ENCODE data around the gene TBC1D22A.

Gene TBC1D22A

DNA sequence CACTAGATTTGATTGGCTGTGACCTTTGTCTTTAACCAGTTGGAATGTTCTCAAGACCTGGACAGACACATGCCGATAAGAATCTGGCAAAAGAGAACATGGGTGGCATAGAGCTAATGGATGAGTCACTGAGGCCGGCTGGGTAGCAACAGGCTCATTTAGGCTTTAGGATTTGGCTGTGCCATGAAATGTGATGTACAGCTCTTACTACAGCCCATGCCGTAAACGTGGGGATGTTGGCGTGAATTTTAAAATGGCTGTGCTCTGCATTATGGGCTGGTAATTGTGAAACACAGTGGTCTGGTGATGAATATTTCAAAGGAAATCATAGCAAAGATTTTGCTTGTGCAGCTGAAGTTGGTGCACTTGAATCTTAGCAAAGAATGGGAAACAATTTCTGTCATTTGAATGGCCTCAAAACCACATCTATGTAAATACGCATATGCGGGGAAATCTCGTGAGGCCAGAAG is 332.4 kb downstream of the TBC1D22A start:
- DNase-seq: no peak

DNA sequence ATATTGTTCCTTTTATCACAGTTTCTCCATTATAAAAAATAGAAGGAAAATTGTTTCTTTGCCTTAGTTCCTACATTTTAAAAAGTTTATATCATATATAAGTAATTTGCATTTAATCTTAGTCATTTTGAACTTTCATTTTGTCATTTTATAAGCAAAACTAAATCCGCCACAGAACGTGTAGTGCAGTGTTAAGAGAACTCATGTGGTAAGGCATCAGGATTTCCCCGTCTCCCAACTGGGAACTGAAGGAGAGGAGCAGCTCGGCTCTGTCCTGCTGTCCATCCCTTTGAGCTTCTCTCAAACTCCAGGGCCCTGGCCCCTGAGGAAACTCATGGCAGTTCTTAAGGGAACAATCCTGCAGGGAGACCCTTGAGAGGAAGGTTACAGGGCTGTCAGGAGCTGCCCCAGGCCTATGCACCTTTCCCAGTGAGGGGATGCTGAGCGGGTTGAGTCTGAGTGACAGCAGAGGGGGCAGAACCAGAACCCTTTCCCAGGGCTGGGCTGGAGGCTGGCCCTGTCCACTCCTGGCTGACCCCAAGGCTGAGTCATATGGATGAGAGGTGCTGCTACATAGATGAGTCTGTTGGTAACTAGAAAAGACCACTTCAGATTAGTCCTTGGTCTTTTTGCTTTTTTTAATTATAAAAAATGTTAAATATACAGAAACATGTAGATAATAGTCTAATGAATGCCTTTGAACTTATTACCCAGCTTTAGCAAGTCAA is 333.1 kb downstream of the TBC1D22A start:
- DNase-seq: no peak

DNA sequence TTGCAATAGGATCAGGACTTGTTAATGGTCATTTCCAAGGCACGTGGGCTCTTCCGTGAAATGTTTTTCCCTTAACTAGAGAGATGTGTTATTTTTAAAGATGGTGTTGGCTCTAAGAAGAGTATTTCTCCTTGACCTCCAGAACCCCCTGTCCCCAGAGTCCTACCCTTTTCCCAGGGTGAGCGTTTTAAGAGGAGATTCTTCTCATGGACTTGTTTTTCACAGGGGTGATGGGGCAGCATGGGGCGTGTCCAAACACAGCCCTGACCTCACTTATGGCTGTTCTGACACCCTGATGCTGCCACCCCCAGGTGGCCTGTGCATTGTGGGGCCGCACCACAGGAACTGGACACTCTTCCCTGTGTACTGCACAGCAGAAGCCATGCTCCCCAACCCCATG is 335.7 kb downstream of the TBC1D22A start:
- no peak for DNase-seq

DNA sequence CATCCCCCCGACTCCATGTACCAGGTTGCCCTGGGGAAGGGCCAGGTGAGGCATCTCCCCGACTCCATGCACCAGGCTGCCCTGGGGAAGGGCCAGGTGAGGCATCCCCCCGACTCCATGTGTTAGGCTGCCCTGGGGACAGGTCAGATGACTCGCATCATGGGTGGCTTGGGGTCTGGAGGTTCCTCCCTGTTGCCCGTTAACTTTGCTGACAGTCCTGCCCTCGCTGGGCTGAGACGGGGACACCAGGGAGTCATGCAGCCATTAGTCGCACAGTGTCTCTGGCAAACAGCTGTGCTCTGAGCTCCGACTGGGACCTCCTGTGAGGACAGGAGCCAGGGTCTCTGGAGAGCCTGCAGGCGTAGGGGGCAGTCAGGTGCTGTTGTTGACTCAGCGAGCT is 336.1 kb downstream of the TBC1D22A start:
- DNase-seq: no peak

DNA sequence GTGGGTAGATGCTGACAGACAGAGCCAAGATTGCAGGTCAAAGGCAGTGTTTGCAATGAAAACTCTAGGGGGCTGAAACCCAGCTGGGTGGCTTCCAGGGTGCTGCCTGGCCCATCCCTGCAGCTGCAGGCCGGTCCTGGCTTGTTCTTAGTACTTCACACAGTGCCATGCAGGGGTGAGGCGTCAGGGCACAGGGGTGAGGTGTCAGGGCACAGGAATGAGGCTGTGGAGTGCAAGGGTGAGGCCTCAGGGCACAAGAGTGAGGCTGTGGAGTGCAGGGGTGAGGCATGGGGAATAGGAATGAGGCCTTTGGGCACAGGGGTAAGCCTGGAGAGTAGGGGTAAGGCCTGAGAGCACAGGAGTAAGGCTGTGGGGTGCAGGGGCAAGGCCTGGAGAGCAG is 337.6 kb downstream of the TBC1D22A start:
- no peak for DNase-seq

DNA sequence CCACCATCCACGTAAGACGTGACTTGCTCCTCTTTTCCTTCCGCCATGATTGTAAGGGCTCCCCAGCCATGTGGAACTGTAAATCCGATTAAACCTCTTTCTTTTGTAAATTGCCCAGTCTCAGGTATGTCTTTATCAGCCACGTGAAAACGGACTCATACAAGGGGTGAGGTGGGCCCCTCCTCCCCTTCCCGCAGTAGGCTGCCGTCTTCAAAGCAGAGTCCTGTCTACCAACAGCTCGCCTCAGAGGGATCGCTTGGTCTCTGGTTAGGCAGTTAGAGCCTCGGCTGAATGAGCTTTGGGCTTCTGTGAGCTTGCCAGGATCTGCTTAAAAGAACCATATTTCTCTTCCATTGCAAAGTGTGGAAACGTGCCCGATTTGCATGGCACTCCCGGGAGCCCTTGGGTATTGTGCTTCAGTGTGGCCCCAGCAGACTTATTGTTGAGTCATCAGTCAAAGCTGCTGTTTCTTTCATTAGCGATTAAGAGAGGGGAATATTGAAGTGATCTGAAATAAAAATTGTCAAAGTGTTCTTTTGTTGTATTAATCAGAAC is 338.3 kb downstream of the TBC1D22A start:
- no peak for DNase-seq

DNA sequence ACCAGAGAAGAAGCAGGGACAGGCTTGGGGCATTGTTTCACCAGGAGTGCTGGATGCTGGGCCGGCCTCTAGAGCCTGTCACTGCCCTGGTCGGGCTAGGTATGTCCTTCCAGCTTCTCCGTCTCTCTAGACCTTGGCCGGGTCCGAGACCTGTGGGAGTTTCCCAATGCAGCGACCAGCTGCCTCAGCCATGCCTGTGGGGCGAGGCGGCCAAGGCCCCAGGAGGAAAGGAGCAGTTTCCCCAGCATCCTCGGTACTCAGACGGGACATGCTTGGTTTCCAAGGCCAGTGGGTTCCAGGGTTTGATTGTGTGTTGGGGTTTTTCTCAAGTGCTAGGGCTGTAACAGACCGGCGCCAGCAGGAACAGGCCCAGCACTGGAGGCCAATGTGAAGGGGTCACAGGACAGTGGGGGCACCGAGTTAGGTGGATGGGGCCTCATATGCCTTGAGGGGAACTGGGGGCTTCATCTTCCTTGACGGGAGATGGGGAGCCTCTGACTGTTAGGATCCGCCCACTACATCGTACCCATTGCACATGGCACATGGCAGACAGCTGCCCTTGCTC is 339.0 kb downstream of the TBC1D22A start:
- DNase-seq: no peak

DNA sequence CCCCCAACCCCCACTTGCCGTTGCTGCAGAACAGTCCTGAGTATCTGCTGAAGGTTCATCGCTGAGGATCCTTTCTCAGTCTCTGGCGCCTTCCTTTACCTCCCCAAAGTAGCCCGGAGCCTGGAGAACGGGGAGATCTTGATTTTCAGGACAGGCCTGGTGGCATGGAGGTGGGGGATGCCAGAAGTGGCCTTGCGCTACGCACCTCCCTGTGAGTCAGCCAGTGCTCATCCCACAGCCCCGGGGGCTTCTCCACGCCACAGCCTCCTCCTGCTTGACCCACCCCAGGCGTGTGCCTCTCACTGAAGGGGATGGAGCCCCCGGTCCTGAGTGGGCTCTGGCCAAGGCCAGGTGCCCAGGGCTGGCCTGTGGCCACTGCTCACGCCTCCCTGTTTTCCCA is 339.6 kb downstream of the TBC1D22A start:
- no peak for DNase-seq

DNA sequence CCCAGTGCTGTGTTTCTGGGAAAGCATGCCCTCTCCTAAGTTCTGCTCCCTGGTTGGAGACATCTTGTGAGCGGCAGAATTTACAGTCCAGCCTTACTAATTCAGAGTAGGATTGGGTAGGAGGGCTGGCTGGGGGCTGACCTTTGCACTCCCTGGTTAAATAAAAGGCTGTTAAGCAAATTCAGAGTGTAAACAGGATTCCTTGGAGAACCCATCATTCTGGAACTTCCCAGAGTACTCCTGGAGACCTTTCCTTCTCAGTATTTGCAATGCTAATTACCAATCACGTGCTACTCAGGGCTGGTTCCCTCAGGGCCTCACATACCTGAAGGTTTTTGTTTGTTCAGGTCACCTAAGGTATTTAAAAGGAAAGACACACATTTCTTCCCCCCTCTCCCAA is 340.2 kb downstream of the TBC1D22A start:
- DNase-seq: no peak

DNA sequence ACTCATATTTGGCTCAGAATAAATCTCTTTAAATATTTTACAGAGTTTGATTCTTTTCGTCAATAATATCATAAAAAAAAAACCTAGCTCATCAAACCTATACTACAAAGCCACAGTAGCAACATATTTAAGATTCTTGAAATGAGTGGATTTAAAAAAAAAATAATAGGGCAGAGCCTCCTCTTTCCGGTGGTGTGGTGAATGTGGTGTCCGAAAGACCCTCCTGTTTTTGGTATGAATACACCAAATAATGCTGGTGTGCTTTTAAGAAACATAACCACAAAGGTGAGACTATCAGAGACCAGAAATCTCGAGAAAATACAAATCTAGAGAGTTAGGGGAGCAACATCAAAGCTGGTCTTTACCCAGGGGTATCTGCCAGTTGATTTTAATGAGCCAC is 342.6 kb downstream of the TBC1D22A start:
- DNase-seq: no peak

DNA sequence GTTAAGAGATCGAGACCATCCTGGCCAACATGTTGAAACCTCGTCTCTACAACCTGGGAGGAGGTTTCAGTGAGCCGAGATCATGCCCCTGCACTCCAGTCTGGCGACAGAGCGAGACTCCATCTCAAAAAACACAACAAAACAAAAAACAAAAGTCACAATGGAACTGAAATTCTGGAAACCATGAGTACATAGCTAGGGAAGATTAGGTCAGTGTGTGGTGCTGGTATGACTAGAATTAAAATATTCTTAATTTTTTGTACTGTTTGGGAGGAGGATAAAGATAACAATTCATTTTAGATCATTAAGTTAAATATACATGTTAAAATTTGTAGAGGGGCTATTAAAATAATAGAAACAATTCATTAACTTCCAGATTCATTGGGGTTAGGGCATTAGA is 344.4 kb downstream of the TBC1D22A start:
- no peak for DNase-seq

DNA sequence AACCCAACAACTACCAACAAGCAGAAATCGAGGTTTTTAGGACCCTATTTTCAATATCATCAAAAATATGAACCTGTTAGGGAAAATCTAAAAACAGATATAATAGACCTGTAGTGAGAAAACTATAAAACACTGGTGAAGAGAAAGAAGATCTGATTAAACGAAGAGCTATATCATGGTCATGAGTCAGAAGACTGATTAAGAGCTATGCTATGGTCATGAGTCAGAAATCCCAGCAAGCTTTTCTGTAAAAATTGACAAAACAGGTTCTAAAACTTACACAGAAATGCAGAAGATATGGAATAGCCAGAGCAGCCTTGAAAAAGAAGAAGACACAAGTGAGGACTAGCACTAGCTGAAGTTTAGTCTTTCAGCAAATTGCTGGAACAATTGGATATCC is 345.0 kb downstream of the TBC1D22A start:
- DNase-seq: no peak

DNA sequence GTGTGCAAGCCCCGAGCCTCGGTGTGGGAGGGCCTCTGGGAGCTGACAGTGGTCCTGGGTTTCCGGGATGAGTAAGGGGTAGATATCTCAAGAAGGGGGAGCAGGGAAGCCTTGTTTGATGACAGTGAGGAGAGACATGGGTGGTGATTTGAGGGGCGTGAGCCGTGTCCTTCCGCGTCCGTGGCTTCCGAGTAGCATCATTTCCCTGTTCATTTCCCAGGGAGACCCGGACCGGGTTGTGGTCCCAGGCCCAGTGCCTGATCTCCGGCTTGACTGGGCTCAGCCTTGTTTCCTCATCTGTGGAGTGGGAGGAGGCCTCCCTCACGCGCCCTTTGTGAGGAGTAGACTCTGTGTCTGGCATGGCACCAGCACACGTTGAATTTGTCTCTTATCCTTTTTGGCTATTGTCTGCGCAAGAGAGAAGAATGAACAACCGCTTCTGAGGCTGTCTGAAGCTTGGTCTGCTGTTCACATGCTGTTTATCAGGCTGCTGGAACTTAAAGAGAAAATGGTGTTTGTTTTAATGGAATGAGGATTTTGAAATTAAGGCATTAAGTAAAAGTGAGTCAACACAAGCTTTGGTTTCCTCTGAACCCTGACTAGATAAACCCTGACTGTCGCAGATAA is 348.5 kb downstream of the TBC1D22A start:
- no peak for DNase-seq

DNA sequence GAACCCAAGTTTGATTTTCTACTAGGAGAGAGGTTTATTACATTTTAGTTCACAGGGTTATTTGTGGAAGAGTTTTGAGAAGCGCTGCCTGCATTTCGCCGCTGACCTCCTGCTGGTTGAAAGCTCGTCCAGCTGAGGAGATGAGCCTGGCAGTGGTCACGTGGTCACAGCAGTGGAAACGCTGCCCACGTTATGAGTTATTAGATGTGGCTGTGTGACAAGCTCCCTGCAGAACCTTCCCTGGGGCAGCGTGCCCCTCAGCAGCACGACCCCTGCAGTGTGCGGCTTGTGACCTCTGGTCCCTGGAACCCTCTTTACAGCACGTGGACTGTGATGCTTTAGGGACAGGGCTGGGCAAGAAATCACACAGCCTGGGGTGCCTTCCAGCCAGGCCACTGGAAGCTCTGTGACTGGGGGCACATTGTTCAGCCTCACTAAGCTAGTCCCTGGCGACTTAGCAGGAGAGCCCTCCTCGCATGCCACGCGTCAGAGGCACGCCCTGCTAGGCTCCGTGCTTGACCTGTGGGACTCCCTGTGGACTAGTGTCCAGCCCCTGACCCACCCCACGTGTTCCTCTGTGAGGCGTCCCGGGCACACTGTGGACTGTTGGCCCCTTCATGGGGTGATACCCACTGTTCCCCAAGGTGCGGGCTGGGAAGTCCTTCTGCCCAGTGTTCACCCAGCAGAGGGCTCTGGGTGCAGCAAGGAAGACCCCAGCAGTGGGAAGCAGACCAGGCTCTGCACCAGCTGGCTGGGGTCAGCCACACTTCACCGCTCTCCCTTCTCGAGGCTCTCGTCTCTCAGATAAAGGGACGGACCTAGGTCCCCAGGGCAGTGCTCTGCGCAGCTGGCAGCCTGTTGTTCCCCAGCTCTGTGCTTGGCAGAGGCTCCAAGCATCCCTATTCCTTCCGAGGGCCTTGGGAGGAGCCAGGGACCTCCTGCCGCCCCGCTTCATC is 349.5 kb downstream of the TBC1D22A start:
- no peak for DNase-seq

DNA sequence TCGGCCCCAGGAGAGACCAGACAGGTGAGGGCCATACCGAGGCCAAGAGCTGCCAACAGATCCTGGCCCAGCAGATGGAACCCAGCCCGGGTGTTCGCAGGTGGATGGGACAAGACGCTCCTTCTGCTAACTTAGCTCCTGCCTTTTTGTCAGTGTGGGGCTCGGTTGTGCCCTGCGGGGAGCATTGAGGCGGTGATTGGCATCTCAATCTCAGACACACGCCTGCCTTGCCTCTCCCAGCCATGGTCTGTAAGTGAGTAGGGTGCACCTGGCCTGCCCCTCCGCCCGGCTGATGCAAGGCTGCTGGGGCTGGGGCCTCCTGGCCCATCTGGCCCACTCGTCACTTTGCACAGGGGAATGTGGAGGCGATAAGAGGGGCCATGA is 350.1 kb downstream of the TBC1D22A start:
- no peak for DNase-seq

DNA sequence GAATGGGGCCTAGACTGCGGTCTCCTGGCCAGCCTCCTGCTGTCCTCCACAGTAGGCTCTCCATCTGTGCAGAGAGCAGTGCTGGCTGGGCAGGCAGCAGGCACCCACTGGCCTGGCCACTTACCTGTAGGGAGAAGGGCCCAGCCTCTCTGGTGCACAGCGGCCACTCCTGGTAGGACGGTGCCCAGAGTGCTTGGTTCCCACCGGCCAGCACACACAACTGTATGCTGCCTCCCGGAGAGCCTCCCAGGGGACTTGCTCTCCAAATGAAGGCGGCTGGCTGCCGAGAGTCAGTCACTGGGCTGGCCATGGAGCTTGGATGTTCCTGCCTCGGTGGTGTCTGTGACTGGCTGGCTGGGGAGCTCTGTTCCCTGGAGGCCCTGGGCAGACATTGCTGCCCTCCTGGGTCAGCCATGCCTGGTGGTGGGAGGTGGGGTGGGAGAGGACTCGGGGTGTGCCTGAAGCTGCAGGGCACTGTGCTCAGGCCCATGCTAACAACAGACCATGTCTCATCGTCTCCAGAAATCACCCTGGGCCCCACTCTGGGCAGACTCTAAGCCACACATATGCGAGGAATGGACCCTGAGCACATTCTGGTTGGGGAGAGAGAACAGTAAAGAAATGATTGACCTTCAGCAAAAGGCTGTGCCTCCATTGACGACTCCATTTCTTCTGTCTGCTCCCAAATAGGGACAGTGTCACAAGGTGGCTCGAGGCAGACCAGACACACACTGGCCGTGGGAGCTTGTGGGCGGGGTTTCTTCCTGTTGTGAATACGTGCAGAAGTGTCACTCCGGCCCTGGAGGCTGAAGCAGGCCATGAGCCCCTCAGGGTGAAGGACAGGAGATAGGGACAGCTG is 350.8 kb downstream of the TBC1D22A start:
- DNase-seq: no peak

DNA sequence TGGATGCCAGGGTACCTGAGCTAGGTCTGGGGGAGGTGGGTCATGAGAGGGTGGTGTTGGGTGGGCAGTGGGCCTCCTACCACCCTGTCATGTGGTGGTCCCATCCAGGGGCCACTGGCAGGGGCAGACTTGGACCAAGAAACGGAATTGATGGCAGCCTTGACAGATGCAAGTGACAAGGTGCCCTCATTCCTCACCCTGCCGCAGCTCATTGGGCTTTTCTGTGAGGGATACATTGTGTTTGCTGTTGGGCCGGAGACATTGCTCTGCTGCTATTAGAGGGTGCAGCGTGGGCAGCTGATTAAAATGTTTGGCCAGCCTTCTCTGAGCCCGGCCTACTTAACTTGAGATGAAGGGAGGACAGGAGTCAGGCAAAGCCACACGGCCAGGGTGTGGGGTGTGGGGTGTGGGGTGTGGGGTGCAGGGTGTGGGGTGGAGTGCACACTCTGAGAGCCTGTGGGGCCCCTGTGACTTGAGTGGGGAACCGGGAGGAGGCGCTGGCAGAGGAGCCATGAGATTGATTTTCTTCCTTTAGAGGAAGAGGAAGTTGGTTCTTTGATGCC is 351.5 kb downstream of the TBC1D22A start:
- DNase-seq: no peak

DNA sequence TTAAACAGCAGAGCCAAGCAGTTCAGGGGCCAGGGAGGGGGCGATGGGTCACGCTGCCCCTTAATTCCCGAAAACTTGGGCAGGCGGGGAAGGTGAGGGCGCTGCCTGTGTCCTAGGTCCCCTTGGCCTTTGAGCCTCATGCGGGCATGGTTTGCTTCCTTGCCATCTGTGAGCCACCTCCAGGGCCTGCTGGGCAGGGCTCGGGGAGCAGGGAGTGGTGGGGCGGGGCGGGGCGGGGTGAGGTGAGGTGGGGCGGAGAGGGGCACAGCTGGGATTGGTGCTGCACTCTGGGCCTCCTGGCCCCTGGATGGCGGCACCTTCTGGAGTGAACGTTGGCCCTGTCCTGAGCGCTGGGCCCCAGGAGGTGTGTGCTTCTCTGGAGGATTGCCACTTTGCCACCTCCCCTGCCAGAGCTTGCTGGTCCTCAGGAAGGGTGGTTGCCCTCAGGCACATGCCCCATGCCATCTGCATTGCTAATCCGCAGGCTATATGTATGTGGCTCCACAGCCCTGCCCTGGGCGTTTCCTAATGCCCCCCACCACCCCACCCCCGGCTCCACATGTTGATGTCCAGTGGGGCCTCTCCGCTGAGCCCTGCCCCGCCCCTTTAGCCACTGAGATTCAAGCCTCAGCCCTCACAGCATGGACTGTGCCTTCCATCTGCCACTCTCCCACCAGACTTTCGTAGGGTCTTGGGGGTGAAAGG is 352.5 kb downstream of the TBC1D22A start:
- DNase-seq: no peak

DNA sequence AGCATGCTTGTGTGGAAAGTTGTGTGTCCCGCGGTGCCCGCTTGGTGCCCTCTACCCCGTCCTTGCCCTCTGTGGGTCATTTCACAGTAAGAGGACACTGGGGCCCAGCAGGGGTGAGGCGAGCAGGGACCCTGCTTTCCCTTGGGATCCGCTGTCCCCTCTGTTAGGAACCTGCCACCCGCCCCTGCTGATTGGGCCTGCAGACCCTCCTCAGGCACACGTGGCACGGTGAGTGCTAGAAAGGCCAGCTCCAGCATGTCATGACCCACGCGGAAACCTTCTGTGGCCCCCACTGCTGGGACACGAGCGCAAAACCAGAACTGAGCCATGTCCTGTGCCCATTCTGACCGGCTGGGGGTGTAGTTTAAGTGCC is 353.1 kb downstream of the TBC1D22A start:
- no peak for DNase-seq

DNA sequence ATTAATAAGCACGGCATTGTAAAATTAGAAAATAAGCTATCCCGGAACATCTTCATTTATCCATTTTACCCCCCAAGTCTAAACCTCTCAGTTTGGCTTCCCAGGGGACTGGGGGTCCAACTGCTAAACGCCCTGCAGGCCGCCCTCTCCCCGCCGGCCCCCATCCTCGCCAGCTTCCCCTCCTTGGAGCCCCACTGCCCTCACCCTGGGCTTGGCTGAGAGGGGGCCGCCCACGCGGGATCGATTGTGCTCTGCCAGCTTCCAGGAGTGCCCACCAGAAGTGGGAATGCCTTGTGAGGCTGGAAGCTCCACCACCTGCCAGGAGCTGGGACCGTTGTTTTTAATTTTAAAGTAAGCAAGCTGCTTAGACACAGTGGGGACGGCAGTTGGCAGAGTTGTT is 353.5 kb downstream of the TBC1D22A start:
- no peak for DNase-seq
